Head of caudate nucleus (tissue), 42 donors: ENCODE measurements around the gene NAPA.
A peak's percentile ranks its signal among the peaks of the same experiment; 100 is the strongest.

ENCODE experiments used
- DNase-seq, 42 donors: peaks; one replicate each; pipeline versions ENCODE4 v3.0.0 to v3.0.0-alpha.2; 2020 to 2021; ENCODE audit warnings: mixed read lengths in 7 of 42
- intact Hi-C: fragments of 100-400 bp; cut with DNase I; formaldehyde crosslinking; loops from one replicate; pipeline ENCODE4 v1.15.0; 2022

The NAPA gene

GRCh38 chr19:47514869-47515588 lies at the start of gene NAPA:
NAPA (minus strand) TSS chr19:47515063; CDS start chr19:47514940, 123 bp downstream.
- intact Hi-C loops = loop anchor here (5.0 kb wide), 3 partner anchors 73 to 182 kb away; no protein-coding TSS in a partner anchor
- DNase-seq = peak; percentile 100

- intact Hi-C loops = no loop called here
These were observed 49.2 kb upstream of the NAPA start for GRCh38 chr19:47564081-47564480.

GRCh38 chr19:47561440-47562057 lies 46.7 kb upstream of the NAPA start:
- intact Hi-C loops = no loop called here
- DNase-seq = no peak

More at GRCh38 chr19:47564081-47564480, 49.2 kb upstream of the NAPA start:
- DNase-seq = no peak

- intact Hi-C loops = no loop called here
- no peak for DNase-seq
These were observed 46.1 kb upstream of the NAPA start for GRCh38 chr19:47560999-47561398.

GRCh38 chr19:47550129-47550528 lies 35.3 kb upstream of the NAPA start:
- intact Hi-C loops = no loop called here
- DNase-seq = no peak

- intact Hi-C loops = no loop called here
- DNase-seq = no peak
These were observed 34.5 kb upstream of the NAPA start for GRCh38 chr19:47549261-47549862.

GRCh38 chr19:47547199-47547598 lies 32.3 kb upstream of the NAPA start:
- no peak for DNase-seq
- intact Hi-C loops = no loop called here

- no peak for DNase-seq
- intact Hi-C loops = no loop called here
These were observed 30.4 kb upstream of the NAPA start for GRCh38 chr19:47545061-47545948.

GRCh38 chr19:47544476-47544875 lies 29.6 kb upstream of the NAPA start:
- intact Hi-C loops = no loop called here

GRCh38 chr19:47544075-47544474 lies 29.2 kb upstream of the NAPA start:
- intact Hi-C loops = no loop called here
- no peak for DNase-seq

More at GRCh38 chr19:47544476-47544875, 29.6 kb upstream of the NAPA start:
- DNase-seq = no peak

GRCh38 chr19:47542030-47542475 lies 27.2 kb upstream of the NAPA start:
- intact Hi-C loops = no loop called here
- no peak for DNase-seq

GRCh38 chr19:47541518-47541917 lies 26.7 kb upstream of the NAPA start:
- intact Hi-C loops = no loop called here
- DNase-seq = no peak

GRCh38 chr19:47540748-47541147 lies 25.9 kb upstream of the NAPA start:
- peak in 2 of 42 donors; percentile 3 to 4 for DNase-seq
- intact Hi-C loops = no loop called here

GRCh38 chr19:47539747-47540311 lies 25.0 kb upstream of the NAPA start:
- intact Hi-C loops = no loop called here

GRCh38 chr19:47538812-47539211 lies 23.9 kb upstream of the NAPA start:
- DNase-seq = no peak
- intact Hi-C loops = no loop called here

More at GRCh38 chr19:47539747-47540311, 25.0 kb upstream of the NAPA start:
- DNase-seq = no peak

- DNase-seq = no peak
- intact Hi-C loops = no loop called here
These were observed 22.6 kb upstream of the NAPA start for GRCh38 chr19:47537493-47537892.

- DNase-seq = no peak
- intact Hi-C loops = no loop called here
These were observed 19.8 kb upstream of the NAPA start for GRCh38 chr19:47534628-47535027.

GRCh38 chr19:47531640-47532387 lies 17.0 kb upstream of the NAPA start:
- intact Hi-C loops = no loop called here

More at GRCh38 chr19:47531640-47532387, 17.0 kb upstream of the NAPA start:
- DNase-seq = no peak
